HG03571 (cell line): ENCODE results near the gene MAGEA10.
"Not testable (repeated sequence)": the region's sequence is repeated elsewhere in the genome, so short reads cannot be mapped to it uniquely, and the experiment has no call there.

ENCODE experiments used
- ATAC-seq: cut with Tn5 transposase; IDR thresholded peaks from one replicate; pipeline ENCODE4 v1.9.1; 2021; ENCODE audit not compliant: unreplicated experiment

The MAGEA10 gene

DNA sequence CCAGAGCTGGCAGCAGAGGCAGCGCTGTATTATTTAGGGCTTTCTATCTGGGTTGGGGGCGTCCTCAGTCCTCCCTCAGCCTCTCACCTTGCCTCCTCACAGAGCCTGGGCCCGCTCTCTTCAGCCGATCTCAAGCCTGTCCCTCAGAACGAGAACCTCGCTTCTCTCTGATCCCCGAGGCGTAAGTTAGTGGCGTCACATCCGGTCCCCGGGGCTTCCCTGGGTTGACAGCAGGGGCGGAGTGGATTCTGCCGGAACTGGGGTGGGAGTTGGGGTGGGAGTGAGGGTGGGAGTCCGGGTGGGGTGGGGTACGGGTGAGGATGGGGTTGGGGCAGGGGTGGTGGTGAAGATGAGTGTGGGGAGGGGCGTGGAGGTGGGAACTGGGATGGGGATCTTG is at the start of gene MAGEA10:
TSS of gene MAGEA10 (minus strand) at position 190 of the 397 bp plus-strand sequence. CDS start 2,957 bp downstream, outside the sequence.
- no peak for ATAC-seq

DNA sequence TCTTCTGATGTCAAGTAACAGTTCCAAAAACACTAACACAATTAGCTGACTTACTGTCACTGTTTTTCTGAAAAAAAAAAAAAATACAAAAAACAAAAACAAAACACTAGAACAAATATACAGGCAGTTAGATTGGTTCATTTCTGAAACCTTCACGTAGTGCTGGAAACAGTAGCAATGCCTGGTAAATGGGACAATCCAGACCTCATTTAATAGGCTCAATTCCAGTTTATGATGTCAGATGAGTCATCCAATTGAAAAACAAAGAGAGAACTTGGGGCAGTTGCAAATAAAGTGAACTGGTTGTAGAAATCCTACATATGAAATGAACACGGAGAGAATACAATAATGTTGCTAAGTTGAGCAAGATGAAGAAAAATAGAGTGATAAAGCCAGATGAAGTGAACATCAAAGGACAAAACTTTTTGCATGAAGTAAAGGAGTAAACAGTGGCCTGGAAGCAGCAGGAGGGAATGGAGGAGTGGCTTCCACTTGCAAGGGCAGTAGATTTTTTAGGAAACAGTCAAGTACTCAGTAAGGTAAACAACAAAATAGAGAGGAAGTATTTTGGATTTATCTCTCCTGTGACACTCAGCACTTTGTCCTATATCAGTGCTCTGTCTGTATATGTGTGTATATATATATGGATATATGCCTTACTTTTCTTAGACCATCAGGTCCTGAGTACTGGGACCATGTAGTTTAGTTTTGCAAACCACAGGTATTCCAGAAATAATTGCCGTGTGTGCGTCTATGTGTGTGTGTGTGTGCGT is 39.3 kb upstream of the MAGEA10 start:
- ATAC-seq: no peak

DNA sequence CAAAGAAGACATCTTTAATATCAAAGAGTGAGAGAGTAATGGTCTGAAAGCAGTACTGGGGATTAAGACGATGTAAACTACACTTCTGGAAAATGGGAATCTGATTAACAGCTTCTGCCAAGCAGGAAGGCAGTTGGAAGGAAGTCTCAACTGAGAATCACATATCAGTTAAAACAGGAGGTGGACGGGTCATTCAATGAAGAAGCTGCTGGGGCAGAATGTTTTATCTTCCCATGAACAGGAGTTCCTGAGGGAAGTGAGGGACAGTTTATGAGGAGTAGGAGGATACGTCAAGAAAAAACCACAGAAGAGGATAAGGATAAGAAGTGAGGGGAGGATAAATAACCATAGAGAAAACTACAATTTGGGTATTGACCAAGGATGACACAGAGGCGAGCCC is 38.7 kb upstream of the MAGEA10 start:
- no peak for ATAC-seq

DNA sequence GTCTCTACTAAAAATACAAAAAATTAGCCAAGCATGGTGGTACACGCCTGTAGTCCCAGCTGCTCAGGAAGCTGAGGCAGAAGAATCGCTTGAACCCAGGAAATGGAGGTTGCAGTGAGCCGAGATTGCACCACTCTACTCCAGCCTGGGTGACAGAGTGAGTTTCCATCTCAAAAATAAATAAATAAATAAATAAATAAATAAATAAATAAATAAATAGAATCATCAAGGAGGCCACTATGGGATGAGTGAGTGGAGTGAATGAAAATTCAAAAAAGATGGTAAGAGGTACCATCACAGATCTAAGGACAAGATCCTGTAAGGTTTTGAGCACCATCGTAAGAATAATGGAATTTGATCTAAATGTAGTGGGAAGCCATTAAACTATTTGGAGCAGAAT is 37.5 kb upstream of the MAGEA10 start:
- ATAC-seq: not testable (repeated sequence)

- ATAC-seq: not testable (repeated sequence)
Measured at GRCh38 chrX:152173923-152174322, 35.5 kb upstream of the MAGEA10 start.

- ATAC-seq: no peak
Measured at GRCh38 chrX:152170621-152171020, 32.2 kb upstream of the MAGEA10 start.

GRCh38 chrX:152165033-152165743 is 26.8 kb upstream of the MAGEA10 start:
- no peak for ATAC-seq

DNA sequence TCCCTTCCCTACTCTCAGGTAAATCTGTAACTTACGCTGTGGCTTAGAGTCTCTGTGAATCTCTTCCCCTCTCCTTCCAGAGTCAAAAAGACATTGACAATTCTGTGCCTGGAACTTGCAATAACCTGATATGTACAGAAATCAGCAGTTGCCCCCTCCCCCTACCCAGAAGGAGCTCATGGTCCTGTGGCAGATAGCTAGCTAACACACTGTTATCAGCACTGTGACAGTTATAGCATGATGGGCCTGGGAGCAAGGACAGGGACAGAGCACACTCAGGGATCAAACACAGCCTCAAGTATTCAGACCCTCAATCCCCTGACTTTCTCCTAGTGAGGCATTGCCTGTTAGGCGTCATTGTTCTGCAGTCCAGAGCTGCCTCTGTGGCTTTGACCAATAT is 18.7 kb upstream of the MAGEA10 start:
- no peak for ATAC-seq

- ATAC-seq: no peak
Measured at GRCh38 chrX:152155766-152156310, 17.5 kb upstream of the MAGEA10 start.

GRCh38 chrX:152154050-152154449 is 15.7 kb upstream of the MAGEA10 start:
- no peak for ATAC-seq

DNA sequence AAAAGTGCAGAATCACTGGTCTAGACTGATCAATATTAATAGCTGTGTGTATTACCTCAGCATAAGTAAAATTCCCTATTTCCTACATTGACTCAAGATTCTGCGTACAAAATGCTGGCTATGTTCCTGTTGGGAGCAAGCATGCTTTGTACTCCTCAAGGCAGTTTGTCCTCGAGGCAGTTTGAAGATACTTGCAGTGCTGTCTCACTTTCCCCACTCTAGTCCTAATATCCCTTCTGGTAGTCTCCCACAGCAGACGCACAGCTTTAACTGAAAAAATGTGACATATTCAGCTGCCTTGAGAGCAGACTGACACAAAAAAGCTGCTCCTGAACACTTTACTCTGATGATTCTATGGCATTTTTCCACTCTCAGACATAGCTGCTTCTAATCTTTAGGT is 12.9 kb upstream of the MAGEA10 start:
- ATAC-seq: no peak

GRCh38 chrX:152149648-152150047 is 11.3 kb upstream of the MAGEA10 start:
- no peak for ATAC-seq

DNA sequence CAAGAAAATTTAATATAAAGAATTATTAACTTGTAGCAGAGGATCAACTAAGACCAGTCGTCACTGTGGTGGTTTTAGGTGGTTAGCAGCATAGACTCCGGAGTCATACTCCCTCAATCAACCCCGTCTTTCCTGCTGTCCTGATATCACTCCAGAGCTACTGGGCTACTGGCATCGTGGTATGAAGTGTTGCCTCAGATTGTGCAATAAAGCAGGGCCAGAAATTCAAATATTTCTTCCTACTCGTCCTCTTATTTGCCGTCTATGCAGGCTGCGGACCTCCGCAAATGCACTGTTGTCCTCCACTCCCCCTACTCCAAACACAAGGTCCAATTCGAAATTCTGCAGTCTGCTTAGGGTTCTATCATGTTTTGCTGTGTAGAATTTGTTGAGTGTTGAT is 1.2 kb upstream of the MAGEA10 start:
- ATAC-seq: no peak

- no peak for ATAC-seq
Measured at GRCh38 chrX:152137771-152138387, 498 bp downstream of the MAGEA10 start.

- ATAC-seq: no peak
Measured at GRCh38 chrX:152136312-152136711, 2.1 kb downstream of the MAGEA10 start.

DNA sequence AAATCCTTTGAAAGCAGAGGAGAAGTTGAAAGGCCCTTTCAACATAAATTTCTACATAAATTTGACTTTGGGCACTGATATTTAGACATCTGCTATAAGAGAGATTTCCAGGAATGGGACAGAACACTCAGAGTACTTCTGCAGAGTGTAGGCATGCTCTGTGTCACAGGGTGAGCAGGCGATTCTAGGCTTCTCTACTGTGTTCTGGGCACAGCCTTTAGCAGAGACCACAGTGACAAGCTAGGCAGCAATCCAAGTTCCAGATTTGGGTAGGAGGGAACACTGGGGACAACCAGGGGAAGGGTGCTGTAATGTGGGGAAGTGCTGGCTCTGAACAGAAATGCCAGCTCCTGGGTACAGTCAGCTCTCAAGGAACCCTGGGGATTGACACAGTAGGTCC is 6.9 kb downstream of the MAGEA10 start:
- ATAC-seq: no peak

DNA sequence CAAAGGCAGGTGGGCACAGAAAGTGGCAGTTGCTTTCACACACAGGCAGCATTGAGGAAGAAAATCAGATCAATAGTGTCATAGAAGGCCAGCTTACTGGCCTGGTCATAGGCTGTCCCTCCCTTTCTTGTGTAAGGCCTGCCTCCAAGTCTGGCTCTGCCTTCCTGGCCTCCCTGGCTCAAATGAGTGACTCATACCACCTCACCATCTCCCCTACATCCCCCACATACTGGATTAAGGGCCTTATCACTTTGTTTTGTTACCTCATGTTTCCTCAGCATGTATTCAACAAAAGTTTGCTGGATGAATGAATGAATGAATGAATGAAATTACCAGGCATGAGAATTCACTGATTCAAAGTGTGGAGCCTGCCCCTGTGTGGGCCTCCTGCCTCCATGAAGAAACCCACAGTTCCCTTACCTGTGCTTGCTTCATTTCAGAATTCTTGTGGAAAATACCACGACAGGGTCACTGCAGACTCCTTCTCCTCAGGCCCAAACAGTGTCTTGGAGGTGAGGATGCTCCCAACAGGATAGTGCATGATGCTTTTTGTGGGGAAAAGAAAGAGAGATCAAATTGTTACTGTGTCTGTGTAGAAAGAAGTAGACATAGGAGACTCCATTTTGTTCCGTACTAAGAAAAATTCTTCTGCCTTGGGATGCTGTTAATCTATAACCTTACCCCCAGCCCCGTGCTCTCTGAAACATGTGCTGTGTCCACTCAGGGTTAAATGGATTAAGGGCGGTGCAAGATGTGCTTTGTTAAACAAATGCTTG is 9.1 kb downstream of the MAGEA10 start:
- ATAC-seq: not testable (repeated sequence)

DNA sequence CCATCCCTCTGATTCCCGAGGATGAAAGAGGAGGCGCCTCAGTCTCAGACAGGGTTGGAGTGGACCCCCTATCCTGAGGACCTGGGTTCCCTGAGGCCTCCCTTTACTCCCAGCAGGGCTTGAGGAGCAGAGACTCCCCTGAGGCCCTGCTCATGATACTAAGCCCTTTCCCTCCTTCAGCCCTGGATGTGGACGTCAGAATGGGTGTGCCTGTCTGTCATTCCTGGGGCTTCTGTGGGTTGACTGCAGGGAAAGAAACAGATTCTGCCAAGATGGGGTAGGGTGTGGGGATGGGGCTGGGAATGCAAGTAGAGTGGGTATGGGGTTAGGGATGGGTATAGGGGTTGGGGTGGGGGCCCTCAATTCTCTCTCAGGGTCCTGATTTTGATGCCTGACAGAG is 21.1 kb downstream of the MAGEA10 start:
- no peak for ATAC-seq

GRCh38 chrX:152108527-152108926 is 29.9 kb downstream of the MAGEA10 start:
- ATAC-seq: no peak

DNA sequence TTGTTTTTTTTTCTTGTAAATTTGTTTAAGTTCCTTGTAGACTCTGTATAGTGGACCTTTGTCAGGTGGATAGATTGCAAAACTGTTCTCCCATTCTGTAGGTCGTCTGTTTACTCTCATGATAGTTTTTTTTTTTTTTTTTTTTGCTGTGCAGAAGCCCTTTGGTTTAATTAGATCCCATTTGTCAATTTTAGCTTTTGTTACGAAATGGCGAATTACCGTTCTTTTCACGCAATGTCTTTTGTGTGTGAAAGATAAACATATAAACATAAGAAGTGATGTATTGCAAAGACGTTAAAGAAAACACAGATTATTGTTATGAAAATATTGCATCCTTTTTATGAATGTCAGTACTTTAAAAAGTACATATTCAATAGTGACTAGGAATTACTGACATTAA is 34.5 kb downstream of the MAGEA10 start:
- no peak for ATAC-seq

- ATAC-seq: no peak
Measured at GRCh38 chrX:152086141-152086540, 52.2 kb downstream of the MAGEA10 start.
